HG03135 (cell line): ENCODE measurements around the gene SPATS2.
"Not testable (repeated sequence)": the region's sequence is repeated elsewhere in the genome, so short reads cannot be mapped to it uniquely, and the experiment has no call there.

Source experiments
- ATAC-seq: cut with Tn5 transposase; IDR thresholded peaks from one replicate; pipeline ENCODE4 v1.9.1; 2021; ENCODE audit warnings: mild to moderate bottlenecking, moderate library complexity; ENCODE audit not compliant: unreplicated experiment

SPATS2 gene

DNA sequence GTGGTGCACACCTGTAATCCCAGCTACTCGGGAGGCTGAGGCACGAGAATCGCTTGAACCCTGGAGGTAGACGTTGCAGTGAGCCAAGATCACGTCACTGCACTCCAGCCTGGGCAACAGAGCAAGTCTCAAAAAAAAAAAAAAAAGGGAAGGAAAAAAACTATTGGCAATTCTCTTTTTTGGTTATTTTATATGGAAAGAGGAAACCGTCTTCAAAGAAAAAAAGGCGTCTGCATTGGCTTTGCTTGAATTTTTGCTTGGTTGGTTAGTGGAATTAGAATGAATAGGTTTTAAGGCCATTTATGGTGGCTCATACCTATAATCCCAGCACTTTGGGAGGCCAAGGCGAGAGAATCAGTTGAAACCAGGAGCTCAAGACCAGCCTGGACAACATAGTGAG, 142.4 kb downstream of the SPATS2 start:
- ATAC-seq, result not testable (repeated sequence)

DNA sequence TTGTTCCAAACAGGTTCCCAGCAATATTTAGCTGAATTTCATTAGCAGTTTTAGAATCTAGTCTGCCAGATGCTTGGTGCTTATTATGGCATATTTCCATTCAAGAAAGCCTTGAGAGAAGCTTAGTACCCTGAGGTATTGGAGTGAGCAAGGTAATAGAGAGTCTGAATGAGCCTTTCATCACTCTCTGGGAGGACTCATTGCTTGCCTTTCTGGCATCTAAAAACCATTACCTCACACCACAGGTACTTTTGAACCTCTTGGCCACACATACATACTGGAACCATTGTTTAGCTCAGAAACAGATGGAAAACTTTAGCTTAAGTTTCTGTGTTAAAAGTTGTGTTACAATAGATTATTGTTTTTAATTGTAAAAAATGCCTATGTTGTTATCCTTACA, 144.1 kb downstream of the SPATS2 start:
- ATAC-seq, result no peak

DNA sequence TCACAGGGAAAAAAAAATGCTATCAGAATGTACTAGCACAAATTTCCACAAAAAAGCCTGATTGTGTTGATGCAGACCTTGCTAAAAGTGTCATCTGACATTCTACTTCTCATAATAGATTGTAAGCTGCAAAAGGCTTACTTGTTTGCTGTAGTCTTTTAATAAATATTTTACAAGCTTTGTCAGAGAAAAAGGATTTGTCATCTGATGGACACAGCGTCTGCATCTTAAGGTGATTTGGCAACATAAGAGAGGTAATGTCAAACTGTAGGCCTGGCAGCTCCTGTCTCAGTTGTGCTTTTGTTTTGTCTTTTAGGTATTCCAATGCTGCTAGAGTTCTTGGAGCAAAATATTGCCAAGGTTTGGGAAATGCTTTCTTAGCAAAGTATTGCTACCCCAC, 145.3 kb downstream of the SPATS2 start:
- no peak for ATAC-seq

DNA sequence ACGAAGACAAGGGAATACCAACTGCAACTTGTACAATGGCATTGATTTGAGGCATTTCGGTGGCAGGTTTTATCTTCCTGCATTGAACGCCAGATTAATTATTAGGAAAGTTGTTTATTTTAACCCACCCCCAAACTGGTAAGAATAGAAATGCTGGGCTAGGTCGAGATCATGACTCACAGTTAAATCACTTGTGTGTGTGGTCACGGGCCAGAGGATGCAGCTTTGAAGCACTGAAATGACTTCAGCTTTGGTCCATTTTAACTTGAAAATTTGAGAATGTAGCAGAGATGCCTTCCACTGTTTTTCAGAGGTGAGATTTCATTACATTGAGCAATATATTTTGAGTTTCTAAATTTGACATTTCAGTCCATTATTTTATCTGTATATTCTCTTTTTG, 148.0 kb downstream of the SPATS2 start:
- ATAC-seq, result no peak

DNA sequence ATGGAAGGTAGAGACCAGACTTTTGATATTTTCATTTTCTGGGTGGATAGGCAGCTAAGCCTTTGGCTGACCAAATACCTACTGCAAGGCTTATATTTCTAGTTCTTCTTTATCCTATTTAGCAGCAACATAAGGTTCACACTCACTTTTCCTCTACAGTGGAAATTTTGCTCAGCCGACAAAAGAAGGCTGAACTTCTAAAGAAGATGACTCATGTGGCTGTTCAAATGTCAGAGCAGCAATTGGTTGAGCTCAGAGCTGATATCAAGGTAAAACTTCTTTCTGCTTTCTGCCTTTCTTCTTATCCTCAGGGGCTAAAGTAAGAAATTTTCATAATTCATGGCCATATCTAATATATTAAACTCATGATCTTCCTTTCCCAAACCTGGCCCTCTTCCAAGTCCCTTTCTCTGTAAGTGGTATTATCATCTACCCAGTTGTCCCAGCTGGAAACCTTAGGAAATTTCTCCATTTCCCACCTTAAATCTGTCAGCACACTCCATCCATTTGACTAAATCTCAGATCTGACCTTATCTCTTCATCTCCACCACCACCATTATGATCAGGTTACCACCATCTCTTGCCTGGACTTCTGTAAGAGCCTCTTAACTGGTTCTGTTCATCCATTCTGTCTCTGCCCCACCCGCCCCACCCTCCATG, 151.8 kb downstream of the SPATS2 start:
- no peak for ATAC-seq

DNA sequence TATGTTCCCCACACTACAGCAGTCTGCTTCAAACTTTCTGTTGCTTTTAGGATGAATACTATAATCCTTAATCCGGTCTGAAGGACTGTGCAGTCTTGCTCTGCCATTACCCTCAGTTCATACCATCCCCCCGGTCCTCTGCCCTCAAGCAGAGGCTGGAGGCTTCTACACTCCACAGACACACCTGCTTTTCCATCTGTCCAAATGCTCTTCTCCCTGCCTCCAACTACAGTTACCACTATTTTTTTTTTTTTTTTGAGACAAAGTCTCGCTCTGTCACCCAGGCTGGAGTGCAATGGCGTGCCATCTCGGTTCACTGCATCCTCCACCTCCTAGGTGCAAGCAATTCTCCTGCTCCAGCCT, 152.3 kb downstream of the SPATS2 start:
- no peak for ATAC-seq

DNA sequence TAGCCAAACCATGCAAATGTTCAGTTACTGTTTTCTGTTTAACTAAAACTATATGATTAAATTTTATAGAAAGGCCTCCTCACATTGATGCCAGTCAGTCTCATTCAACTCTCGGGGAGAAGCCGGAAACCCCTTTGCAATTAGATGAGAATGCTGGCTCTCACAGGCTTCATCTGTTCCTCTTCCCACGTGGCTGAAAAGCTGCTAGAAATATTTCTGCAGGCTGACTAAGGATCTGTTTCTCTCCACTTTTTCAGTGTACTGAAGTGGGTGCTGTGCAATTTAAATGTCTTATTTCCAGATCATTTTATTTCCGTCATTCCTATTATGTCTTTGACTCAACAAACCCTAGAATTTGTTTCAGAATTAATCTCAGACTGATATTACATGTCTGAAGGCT, 154.1 kb downstream of the SPATS2 start:
- no peak for ATAC-seq

DNA sequence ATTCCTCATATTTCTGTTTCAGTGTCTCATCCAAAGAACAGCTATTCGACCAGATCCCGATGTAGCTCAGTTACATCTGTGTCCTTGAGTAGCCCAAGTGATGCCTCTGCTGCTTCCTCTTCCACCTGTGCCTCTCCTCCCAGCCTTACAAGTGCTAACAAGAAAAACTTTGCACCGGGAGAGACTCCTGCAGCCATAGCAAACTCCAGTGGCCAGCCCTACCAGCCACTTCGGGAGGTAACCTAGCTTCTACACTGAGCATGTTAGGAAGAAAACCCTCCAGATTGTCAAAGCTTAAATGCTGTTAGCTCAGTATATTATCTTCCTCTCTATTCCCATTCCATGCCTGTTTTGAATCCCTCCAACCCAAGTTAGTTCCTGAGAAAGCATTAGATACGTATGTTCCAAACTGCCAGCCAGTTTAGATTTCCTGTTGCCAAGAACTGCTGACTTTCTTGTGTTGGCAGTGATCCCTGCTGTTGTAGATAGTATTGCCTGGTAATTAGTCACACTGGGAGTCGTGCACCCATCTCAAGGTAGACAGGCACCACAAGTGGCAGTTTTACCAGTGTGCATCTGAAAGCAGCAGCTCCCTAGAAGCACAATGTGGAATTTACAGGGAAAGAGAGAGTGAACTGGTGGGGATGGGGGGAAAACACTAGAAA, 157.5 kb downstream of the SPATS2 start:
- ATAC-seq, result no peak

DNA sequence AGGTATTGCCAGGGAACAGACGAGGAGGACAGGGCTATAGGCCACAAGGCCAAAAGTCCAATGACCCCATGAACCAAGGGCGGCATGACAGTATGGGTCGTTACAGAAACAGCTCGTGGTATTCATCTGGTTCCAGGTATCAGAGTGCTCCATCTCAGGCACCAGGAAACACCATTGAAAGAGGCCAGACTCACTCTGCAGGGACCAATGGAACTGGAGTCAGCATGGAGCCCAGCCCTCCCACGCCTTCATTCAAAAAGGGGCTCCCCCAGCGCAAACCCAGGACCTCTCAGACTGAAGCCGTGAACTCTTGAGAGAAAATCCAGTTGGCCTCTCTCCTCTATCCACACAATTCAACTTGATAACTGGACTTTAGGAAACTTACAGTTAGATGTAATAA, 158.7 kb downstream of the SPATS2 start:
- no peak for ATAC-seq

DNA sequence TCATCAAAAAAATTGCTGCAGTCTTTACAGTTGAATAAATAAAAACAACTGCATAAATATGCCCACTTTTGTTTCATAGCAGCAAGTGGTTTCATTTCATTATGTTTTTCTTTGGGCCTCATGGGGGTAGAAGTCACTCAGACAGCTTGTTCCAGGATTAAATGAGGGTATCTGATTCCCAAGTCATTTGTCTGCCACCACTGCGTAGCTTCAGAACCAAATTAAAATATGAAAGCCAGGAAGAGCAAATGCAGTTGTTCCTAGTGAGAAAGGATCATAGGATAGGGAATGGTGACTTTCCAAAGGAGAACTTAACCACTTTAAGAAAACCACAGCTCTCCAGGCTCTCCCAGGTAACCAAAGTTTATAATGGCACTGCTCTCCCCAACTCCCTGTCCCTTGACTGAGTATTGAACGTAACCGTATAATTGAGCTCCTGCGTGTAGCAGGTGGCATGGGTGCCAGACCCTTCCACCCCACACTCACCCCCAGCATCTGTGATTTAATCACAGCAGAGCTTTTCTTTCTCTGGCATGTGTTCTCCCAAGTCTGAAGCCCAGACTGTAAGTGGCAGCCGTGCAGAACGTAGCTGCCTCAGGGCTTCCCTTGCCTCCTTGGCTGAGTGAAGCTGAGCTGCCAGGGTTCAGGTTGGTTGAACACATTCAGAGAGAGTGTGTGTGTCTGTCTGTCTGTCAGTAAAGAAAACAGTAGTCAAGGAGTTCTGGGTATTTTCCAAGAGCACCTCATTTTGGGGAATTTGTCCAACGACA, 160.3 kb downstream of the SPATS2 start:
- ATAC-seq, result no peak

DNA sequence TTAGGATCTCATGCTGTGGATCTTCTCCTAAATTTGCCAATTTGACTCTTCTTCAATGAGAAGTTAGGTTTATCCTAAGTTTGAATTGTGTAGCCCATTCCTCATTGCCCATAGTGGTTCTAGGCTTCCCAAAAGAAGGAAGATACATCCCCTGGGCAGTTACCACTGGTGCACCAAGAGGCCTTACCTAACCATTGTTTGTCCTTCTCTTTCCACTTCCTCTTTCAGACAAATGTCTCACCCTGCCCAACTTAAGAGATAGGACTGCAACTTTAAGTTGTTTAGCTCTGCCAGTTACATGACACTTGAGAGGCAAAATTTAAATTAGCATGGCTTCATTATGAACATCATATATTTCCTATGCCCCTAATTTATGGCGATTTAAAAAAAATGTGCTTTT, 162.2 kb downstream of the SPATS2 start:
- no peak for ATAC-seq

DNA sequence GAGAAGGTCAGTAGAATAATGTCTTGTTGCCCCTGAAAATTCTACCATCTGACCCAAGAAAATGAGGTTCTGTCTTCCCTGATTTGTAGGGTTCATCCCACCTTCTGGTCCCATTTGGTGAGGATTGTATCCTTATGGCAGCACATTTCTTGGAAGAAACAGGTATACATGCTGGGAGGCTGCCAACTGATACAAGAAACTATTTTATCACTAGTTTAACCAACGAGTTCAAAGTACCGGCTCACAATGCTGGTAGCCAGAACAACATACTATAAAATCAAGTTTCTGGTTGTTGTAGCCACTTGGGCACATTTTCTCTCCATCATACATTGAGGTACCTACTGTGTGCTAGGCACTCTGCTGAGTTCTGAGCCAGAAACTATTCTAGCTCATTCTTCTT, 164.5 kb downstream of the SPATS2 start:
- ATAC-seq, result no peak

DNA sequence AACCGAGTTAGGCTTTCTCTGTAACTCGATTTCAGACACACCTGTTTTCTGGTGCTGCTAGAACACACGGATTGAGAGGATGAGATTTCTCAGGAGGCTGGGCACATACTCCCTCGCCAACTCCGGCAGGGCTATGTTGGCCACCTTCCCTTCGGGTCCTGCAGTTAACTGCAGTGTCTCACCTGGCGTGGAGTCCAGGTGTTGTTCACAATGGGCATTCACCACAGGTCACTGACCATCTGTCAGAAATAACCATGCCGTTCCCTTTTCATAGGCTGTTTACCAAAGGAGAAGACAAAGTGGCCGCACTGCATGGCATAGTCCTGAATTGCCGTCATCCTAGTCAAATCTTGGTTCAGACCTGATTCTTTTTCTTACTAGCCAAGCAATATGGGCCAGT, 166.1 kb downstream of the SPATS2 start:
- no peak for ATAC-seq

DNA sequence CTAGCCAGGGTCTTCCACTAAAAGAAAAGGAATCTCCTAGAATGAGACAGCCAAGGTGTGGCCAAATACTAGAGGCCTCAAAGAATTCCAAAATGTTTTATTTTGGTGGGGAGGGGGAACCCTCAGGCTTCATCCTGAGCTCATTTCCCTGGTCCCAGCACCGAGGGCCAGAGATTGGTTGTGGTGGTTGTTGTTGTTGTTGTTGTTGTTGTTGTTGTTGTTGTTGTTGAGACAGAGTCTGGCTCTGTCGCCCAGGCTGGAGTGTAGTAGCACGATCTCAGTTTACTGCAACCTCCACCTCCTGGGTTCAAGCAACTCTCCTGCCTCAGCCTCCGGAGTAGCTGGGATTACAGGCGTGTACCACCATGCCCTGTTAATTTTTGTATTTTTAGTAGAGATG, 166.9 kb downstream of the SPATS2 start:
- ATAC-seq, result not testable (repeated sequence)

DNA sequence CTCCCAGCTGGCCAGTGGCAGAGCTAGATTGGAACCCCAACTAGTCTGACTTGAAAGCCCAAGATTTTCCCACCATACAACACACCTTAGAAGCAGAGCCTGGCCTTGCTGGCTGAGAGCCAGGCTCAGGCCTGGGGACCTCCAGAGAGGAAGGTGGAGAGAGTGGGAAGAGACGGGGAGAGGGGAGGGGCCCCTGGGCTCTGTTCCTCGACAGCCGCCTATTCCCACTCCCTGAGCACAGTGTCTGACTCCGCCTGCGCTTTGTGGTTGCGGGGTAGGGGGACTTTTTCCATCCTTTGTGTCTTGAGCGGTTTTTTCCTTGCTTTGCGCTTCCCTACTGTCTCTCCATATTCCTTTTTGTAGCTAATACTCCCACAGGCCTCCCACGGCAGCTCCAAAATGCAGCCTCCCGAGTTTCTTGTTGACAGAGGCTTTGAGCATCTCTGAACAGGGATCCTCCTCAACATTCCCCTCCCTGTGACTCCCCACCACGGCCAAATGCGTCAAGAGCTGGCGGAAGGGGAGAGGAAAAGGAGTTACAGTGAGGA, 167.5 kb downstream of the SPATS2 start:
- no peak for ATAC-seq

DNA sequence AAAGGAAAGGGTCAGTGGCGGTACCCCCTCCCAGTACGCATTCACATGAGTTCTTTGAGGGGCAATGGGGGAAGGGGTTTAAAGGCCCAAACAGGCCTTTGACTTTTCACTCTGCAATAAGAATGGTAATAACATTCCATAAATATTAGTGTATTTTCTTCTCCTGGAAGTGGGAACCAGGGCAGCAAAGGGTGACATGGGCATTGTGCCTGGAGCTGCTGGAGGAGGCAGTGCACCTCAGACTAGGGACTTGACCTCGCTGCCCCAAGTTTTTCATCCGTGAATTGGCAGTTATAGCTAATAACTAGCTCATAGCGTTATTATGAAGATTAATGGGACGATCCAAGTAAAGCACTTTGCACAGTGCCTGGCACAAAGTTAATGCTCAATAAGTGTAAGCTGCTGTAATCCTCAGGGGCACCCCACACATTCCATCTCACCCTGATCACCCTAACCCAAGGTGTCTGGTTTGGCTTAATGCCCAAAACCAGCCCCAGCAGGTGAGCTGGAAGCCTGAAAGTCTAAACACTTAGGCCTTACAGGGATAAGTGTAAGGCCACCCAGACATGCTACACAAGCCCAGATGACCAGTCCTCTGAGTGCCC, 168.8 kb downstream of the SPATS2 start:
- ATAC-seq, result no peak

DNA sequence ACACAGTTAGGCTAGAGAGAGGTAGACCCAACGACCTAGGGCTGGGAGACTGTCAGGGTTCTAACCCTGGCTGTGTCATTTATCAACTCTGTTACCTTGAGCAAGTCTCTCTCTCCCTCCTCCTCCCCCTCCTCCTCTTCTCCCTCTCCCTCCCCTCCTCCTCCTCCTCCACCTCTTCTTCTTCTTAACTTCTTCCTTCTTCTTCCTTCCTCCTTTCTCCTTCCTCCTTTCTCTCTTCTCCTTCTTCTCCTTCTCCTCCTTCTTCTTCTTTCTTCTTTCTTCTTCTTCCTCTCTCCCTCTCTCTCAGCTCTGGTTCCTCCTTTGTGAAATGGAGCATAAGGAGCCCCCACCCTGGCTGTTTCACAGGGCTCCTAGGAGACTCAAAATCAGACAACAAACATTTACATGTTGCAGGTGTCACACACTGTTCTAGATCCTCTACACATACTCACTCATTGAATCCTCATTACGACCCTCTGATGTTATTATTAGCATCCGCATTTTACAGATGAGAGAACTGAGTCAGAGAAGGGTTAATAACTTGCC, 169.3 kb downstream of the SPATS2 start:
- ATAC-seq, result no peak

DNA sequence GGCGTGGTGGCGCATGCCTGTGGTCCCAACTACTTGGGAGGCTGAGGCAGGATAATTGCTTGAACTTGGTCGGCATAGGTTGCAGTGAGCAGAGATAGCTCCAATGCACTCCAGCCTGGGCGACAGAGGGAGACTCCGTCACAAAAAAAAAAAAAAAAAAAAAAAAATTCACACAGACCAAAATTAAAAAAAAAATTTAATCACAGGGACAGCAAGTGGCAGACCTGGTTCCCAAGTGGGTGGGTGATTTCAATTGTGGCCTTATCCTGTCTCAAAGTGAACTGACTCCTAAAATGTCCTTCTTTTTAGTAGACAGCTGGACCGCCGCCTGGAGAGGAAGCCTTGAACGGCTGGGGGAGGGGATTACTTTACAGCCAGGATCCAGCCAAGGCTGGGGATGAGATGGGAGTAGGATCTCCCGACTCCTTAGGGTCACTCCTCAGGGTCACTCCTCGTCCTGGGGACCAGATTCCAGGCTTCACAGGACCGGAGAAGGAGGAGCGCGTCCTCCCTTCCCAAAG, 170.0 kb downstream of the SPATS2 start:
- ATAC-seq, result no peak

DNA sequence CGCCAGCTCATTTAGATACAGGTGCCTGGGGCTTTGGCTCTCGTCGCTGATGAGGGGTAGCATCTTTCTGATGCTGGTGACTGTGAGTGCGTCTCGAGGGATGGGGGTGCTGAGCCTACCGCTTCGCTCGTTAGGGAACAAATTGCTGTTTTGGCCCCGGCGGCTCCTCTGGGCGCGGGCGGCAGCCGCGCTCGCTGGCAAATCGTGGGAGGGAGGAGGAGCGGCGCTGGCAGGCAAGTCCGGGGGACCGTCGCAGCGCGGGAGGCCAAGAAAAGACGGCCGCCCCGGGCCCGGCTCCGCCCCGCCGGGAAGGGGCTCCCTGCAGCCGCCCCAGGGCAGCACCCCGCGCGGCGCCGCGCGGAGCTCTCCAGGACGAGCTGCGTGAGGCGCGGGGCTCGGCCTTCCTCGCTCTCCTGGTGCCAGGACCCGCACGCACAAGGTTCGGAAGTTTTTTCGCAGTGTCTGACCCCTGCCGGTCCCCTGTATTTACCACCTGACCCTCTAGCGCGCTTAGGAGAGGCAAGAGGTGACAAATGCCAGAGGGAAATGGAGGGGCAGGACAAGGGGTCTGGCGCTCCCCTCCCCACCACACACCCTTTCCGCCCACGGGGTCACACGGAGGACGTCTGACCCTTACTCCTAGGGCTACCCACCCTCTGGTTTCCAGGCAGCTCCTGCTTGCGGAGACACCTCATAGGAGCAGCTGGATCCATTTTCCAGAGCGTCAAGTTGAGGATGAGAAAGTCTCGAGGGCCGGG, 170.7 kb downstream of the SPATS2 start:
- ATAC-seq, result no peak
